Thyroid gland (tissue), 4 donors: ENCODE measurements around the gene DRAM1.

Source experiments
- CTCF ChIP-seq, 6 experiments: fragments of 200-600 bp in 3 of 6; fragments of 450-650 bp in 3 of 6; sonication (generic) in 3 of 6; IDR thresholded peaks; one replicate each; pipeline ENCODE4 v1.5.1; 2016 to 2019; ENCODE audit warnings: antibody characterized with exemption in 6 of 6, mild to moderate bottlenecking in 2 of 6, inconsistent platforms in 1 of 6, moderate library complexity in 1 of 6
- POLR2A ChIP-seq, 2 donors: fragments of 450-650 bp; IDR thresholded peaks; one replicate each; pipeline ENCODE4 v1.6.1; 2017; ENCODE audit warnings: antibody characterized with exemption in 2 of 2, mild to moderate bottlenecking in 2 of 2, moderate library complexity in 1 of 2

- TF ChIP-seq CTCF (IDR thresholded peaks at IDR 0.05) = no peak
- TF ChIP-seq POLR2A (IDR thresholded peaks at IDR 0.05) = no peak
Measured at GRCh38 chr12:101863981-101864380, 13.4 kb upstream of the DRAM1 start.
